ENCODE measurements around the gene ELOVL5.

The ELOVL5 gene, protein sequence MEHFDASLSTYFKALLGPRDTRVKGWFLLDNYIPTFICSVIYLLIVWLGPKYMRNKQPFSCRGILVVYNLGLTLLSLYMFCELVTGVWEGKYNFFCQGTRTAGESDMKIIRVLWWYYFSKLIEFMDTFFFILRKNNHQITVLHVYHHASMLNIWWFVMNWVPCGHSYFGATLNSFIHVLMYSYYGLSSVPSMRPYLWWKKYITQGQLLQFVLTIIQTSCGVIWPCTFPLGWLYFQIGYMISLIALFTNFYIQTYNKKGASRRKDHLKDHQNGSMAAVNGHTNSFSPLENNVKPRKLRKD

DNA sequence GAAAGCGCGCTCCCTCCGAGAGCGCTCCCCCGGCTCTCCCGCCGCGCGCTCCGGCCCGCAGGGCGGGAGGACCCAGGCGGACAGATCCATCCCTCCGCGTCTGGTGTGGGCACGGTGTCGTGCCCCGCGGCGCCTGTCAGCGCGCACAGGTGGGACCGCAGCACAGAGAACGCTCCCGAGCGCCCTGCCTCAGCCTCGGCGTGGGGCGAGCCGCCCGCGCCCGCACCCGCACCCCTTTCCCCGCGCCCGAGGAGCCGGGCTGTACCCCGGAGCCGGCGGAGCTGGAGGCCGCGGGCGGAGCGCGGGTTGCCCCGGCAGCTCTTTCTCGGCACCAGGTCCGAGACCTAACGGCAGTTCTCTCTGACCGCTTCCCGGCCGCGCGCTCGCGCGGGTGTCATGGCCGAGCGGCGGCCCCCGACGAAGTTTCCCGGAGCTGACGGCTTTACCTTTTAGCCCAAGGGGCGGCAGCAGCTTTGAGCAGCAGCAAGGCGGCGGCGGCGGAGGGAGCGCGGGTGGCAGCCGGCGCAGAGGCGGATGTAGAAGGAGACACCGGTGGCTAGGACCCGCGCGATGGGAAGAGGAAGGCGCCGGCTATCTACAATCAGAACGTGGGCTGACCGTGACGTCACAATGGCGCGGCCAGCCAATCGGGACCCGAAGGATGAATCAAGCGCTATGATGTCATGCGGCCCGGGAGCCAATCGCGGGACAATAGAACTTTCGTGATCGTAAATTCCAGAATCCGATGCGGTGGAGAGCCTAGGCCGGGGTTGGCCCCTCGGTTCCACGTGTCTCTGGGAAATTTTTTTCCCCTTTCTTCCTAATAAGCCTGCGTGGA is at the start of gene ELOVL5:
ELOVL5 (minus strand) TSS at position 580 of the 838 bp plus-strand sequence. CDS start 53,251 bp downstream, outside the sequence.
- peaks cover 40% of the 10 kb centered on the region for H3K4me1 ChIP-seq (ENCODE audit: low read depth, poor library complexity, severe bottlenecking)
- H4K20me1 ChIP-seq (ENCODE audit: insufficient read depth): peaks cover 23% of the 10 kb centered on the region
- TF ChIP-seq, protein P1, sequence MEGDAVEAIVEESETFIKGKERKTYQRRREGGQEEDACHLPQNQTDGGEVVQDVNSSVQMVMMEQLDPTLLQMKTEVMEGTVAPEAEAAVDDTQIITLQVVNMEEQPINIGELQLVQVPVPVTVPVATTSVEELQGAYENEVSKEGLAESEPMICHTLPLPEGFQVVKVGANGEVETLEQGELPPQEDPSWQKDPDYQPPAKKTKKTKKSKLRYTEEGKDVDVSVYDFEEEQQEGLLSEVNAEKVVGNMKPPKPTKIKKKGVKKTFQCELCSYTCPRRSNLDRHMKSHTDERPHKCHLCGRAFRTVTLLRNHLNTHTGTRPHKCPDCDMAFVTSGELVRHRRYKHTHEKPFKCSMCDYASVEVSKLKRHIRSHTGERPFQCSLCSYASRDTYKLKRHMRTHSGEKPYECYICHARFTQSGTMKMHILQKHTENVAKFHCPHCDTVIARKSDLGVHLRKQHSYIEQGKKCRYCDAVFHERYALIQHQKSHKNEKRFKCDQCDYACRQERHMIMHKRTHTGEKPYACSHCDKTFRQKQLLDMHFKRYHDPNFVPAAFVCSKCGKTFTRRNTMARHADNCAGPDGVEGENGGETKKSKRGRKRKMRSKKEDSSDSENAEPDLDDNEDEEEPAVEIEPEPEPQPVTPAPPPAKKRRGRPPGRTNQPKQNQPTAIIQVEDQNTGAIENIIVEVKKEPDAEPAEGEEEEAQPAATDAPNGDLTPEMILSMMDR (conservative IDR thresholded peaks at IDR 0.05; ENCODE audit: low read depth, low read length): no peak
- no peaks in the 10 kb centered on the region for H3K36me3 ChIP-seq (ENCODE audit: insufficient read depth)
- peak within 1 kb of the TSS; percentile 56 for H3K9ac ChIP-seq
- H3K27ac ChIP-seq: peak within 1 kb of the TSS; percentile 76
- H3K27me3 ChIP-seq (ENCODE audit: insufficient read depth, low read depth): no peaks in the 10 kb centered on the region
- peak within 1 kb of the TSS; percentile 86 for H3K4me2 ChIP-seq
- H3K79me2 ChIP-seq (ENCODE audit: insufficient read depth, low read depth): peaks cover 45% of the 10 kb centered on the region
- no peak within 1 kb of the TSS for H3K4me3 ChIP-seq (IDR thresholded peaks at IDR 0.05; ENCODE audit: insufficient read depth, low read depth, low read length)
- peak within 1 kb of the TSS; percentile 81 for H2AFZ ChIP-seq (ENCODE audit: low read depth)

DNA sequence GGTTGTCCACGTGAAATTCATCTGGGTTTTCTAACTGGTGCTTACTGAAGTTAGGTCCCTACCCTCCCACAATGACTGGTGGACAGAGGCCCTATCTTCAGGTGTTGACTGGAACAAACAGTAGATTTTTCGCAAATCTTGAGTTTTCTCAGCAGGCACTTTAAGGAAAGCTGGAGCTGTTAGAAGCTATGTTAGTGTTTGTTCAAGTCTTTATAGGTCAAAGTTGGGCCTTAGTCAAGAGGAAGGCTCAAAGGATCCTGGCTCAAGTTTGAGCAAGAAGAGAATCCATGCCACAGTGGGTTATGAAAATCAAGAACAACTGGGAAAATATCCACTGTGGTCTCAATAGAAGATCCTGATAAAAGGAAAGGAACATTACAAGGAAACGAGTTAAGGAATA is 48.5 kb upstream of the ELOVL5 start:
- no peak overlapping the region for H2AFZ ChIP-seq (ENCODE audit: low read depth)
- no peak overlapping the region for H3K4me3 ChIP-seq (IDR thresholded peaks at IDR 0.05; ENCODE audit: insufficient read depth, low read depth, low read length)
- H3K4me2 ChIP-seq: no peak overlapping the region
- H3K36me3 ChIP-seq (ENCODE audit: insufficient read depth): no peaks in the 10 kb centered on the region
- TF ChIP-seq, protein P1 (conservative IDR thresholded peaks at IDR 0.05; ENCODE audit: low read depth, low read length): no peak
- H3K4me1 ChIP-seq (ENCODE audit: low read depth, poor library complexity, severe bottlenecking): no peaks in the 10 kb centered on the region
- H3K27me3 ChIP-seq (ENCODE audit: insufficient read depth, low read depth): no peaks in the 10 kb centered on the region
- no peak overlapping the region for H3K9ac ChIP-seq
- H3K27ac ChIP-seq: no peak overlapping the region
- no peaks in the 10 kb centered on the region for H4K20me1 ChIP-seq (ENCODE audit: insufficient read depth)
- H3K79me2 ChIP-seq (ENCODE audit: insufficient read depth, low read depth): no peaks in the 10 kb centered on the region

DNA sequence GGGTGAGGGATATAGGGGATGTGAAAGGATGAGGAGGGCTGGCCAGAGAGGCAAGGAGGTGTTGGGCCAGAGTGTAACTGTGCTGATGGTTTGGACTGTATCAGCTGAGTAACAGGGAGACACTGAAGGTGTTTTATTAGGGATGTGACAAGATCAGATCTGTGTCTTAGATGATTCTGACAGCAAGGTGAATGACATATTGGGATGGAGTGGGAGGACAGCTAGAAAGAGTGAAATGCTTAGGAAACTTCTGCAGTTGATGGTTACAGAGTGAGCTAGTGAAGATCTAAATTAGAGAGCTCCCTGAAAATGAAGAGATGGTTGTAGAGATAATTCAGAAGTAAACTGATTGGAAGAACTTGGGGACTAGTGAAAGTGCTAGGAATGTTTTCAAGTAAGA is 47.2 kb upstream of the ELOVL5 start:
- no peaks in the 10 kb centered on the region for H3K36me3 ChIP-seq (ENCODE audit: insufficient read depth)
- H3K4me2 ChIP-seq: no peak overlapping the region
- no peak overlapping the region for H3K4me3 ChIP-seq (IDR thresholded peaks at IDR 0.05; ENCODE audit: insufficient read depth, low read depth, low read length)
- no peaks in the 10 kb centered on the region for H3K27me3 ChIP-seq (ENCODE audit: insufficient read depth, low read depth)
- TF ChIP-seq, protein P1 (conservative IDR thresholded peaks at IDR 0.05; ENCODE audit: low read depth, low read length): no peak
- no peak overlapping the region for H3K27ac ChIP-seq
- no peaks in the 10 kb centered on the region for H3K79me2 ChIP-seq (ENCODE audit: insufficient read depth, low read depth)
- no peak overlapping the region for H3K9ac ChIP-seq
- H3K4me1 ChIP-seq (ENCODE audit: low read depth, poor library complexity, severe bottlenecking): no peaks in the 10 kb centered on the region
- no peak overlapping the region for H2AFZ ChIP-seq (ENCODE audit: low read depth)
- H4K20me1 ChIP-seq (ENCODE audit: insufficient read depth): no peaks in the 10 kb centered on the region

- Histone ChIP-seq H3K79me2 (ENCODE audit: insufficient read depth, low read depth) (no peaks in the 10 kb centered on the region), H3K27me3 (ENCODE audit: insufficient read depth, low read depth) (no peaks in the 10 kb centered on the region), H2AFZ (ENCODE audit: low read depth) (no peak overlapping the region), H3K4me1 (ENCODE audit: low read depth, poor library complexity, severe bottlenecking) (no peaks in the 10 kb centered on the region), H3K36me3 (ENCODE audit: insufficient read depth) (no peaks in the 10 kb centered on the region), H3K4me3 (IDR thresholded peaks at IDR 0.05; ENCODE audit: insufficient read depth, low read depth, low read length) (no peak overlapping the region), H3K9ac (no peak overlapping the region), H4K20me1 (ENCODE audit: insufficient read depth) (no peaks in the 10 kb centered on the region), H3K27ac (no peak overlapping the region), H3K4me2 (no peak overlapping the region)
- TF ChIP-seq, protein P1 (conservative IDR thresholded peaks at IDR 0.05; ENCODE audit: low read depth, low read length): no peak
Observed at GRCh38 chr6:53394704-53395103, 46.0 kb upstream of the ELOVL5 start.

Data from KMS-11 (cell line).